Kasumi-1 (cell line): Measurements from ENCODE around the gene UBE2R2.
"Not testable (repeated sequence)": the region's sequence is repeated elsewhere in the genome, so short reads cannot be mapped to it uniquely, and the experiment has no call there.

ENCODE experiments used
- DNase-seq, 2 experiments: peaks; one replicate each; lab custom pipeline; 2025; lab: John Stamatoyannopoulos, UW

UBE2R2 gene, protein sequence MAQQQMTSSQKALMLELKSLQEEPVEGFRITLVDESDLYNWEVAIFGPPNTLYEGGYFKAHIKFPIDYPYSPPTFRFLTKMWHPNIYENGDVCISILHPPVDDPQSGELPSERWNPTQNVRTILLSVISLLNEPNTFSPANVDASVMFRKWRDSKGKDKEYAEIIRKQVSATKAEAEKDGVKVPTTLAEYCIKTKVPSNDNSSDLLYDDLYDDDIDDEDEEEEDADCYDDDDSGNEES

DNA sequence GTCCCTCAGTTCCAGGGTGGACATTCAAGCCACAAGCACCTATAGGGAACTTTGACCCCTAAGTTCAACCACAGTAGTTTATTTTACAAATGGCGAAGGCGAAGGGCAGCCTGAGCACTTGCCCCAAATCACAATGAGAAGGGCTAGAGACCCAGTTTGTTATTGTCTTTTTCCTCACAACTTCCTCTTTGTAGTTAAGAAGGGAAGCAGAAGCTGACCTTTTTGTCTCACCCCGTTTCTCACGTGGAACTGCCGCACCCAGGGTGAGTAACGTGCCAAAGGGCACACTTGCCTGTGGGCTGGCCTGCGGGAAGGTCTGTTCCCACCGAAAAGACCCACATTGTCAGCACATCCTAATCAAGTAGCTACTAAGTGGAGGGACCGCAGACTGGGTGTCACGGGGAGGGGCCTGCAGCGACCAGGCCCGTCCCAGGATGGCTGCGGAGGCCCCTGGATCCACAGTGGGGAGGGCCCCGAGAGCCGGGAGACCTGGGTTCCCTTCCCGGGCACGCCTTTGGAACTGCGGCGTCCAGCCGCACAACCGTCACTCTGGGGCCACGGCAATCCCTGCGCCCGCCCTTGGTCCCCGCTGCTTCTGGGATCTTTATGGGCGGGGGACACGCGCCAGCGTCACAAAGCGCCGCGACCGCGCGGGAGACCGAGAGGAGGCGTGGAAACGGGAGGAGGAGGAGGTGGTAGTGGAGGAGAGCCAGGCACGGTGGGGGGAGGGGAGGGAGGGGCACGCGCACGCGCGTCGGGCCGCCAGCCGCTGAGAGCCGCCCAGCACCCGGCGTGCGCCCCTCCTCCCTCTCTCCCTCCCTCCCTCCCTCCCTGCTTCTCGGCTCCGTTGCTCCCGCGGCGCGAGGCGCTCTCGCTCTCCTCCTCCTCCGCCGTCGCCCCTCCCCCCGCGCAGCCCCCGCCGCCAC is at the start of gene UBE2R2:
Gene UBE2R2 (plus strand): TSS at position 834 of the 926 bp plus-strand sequence. CDS start 598 bp downstream, outside the sequence.
- DNase-seq = peak; percentile 88 to 89

DNA sequence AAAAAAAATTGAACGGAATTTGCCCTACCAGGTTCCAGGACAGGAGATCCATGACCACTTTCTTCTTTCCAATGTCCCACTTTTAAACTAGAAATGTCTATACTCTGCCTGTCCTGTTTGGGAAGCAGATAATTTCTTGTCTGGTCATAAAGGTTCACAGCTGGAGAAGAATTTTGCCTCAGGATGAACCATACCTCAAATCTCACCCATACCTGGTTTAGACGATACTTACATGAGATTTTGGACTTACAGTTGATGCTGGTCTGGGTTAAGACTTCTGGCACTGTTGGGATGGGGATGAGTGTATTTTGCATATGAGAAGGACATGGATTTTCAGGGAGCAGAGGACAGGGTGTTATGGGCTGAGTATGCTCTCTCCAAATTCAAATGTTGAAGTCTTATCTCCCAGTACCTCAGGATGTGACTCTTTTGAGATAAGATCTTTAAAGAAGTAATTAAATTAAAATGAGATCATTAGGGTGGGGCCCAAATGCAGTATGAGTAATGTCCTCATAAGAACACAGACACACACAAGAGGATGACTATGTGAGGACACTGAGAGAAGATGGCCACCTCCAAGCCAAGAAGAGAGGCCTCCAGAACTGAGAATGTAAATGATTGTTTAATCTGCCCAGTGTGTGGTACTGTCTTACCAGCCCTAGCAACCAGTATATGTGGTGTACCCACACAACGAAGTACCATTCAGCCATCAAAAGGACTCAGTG is 46.6 kb upstream of the UBE2R2 start:
- not testable (repeated sequence) for DNase-seq

DNA sequence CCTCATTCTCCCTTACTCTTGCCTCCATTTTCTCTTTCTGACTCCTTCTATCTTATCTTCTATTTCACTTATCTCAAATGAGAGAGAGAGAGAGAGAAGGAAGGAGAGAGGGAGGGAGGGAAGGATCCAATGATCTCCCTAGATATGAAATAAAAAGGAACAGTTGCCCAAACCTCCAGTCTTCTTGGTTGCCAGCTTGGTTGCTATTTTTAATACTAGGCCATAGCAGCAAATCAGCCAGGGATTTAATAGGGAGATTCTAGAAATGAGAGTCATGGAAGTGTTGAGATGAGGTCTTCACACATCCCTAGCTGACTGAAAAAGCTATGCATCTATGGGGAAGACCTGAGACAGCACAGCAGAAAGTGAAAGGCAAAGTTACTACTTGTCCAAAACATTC is 43.8 kb upstream of the UBE2R2 start:
- not testable (repeated sequence) for DNase-seq

DNA sequence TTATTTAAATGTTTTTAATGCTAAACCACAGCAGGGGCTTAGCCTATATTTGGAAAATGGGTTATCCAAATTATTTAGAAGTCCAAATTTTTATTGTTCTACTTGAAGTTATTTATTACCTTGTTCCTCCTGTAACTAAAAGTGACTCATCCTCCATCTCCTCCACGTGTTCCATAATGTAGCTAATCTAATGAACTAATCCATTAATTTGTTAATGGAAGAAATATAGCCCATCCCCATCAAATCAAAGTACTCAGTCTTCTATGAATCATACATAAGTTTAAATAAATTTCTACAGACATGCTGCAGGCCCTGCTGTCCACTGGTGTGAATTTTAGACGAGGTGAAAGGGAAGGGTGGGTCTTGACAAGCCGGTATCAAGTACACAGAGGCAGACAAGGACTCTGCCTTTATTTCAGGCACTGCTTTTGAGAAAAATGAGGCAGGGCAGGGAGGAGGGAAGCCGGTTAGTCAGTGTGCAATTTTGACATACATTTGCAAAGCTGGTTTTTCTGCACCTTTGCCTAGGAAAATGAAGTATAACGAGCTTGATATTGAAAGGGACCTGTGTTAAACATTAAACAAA is 42.8 kb upstream of the UBE2R2 start:
- not testable (repeated sequence) for DNase-seq

DNA sequence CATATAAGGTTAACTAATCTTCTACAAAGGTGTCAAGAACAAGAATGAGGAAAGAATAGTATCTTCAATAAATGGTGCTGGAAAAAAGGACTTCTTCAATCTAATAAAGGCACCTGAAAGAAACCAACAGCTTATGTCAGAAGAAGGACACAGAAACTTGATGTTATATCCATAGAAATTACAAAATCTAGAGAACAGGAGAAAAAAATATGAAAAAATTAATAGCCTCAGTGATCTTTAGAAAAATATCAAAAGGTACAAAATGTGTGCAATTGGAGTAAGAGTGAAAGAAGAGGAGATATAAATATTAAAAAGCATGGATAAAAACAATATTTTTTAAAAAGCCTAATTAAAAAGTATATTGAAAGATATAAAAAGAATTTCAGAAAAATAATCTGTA is 40.4 kb upstream of the UBE2R2 start:
- no peak for DNase-seq

DNA sequence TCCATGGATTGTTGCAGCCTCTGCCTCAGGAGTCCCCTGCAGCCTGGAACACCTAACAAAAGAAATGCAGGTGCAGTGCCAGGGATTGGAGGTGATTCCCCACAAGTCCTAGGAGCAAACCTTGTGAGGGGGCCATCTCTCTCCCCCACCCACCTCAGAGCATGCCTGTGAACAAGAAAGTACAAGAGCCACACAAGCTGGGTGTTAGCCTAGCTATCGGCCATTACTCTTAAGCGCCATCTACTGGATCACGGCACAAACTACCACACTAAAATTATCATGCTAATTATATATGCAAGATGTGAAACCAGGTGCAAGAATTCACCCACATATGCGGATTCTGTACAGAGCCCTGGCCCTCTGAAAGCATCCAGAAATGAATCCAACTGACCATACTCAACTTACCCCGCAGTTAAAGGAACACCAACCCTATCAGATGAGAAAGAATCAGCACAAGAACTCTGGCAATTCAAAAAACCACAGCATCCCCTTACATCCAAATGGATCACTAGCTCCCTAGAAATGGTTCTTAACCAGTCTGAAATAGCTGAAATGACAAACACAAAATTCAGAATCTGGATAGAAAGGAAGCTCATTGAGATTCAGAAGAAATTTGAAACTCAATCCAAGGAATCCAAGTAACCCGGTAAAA is 38.1 kb upstream of the UBE2R2 start:
- peak; percentile 71 to 76 for DNase-seq

DNA sequence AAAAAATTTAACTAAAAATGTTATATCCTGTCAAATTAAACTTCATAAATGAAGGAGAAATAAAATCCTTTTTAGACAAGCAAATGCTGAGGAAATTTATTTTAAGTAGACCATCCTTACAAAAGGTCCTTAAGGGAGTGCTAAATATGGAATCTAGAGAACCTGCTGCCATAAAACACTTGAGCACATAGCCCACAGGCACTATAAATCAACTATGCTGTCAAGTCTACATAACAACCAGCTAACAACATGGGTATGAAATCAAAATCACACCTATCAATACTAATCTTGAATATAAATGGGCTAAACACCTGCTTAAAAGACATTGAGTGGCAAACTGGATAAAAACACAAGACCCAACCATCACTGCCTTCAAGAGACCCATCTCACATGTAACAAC is 36.7 kb upstream of the UBE2R2 start:
- no peak for DNase-seq

DNA sequence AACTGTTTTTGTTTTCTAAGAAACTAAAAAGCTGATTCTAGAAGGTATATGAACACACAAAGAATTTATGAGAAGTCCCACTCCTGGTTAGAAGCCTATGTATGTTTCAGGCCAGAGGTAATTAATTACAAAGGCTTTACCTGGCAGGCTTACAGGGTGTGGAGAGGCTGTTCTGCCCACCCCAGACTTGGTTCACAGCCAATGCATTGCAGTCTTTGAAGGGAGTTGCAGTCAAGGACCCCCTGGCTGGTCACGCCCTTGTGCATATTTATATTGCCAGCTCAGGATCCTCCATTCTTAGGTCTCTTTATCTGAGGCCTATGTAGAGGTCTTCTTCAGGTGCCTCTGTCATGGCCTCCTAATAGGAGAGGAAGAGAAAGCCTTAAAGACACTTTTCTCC is 35.2 kb upstream of the UBE2R2 start:
- no peak for DNase-seq

DNA sequence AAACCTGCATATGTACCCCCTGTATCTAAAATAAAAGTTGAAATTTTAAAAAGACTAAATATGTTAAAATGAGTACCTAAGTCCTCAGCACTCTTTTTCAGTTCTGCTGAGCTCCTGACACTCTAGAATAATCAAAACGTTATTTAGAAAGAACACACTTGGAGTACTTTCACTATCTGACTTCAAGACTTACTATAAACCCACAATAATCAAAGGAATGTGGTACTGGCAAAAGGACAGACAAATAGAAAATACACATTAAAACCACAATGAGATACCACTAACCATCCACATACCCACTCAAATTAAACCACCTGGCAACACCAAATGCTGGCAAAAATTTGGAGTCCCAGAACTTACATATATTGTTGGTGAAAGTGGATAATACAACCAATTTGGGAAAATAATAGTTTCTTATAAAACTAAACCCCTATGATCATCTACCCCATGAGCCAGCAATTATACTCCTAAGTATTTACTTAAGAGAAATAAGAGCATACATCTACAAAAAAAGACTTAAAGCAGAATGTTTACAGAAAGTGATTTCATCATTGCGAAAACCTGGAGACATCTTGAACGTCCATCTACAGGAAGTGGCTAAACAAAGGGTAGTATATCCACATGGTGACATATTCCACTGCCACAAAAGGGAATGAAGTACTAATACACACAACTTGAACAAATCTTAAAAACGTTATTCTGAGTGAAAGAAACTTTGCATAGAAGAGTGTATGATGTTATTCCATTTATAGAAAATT is 34.4 kb upstream of the UBE2R2 start:
- DNase-seq = no peak

DNA sequence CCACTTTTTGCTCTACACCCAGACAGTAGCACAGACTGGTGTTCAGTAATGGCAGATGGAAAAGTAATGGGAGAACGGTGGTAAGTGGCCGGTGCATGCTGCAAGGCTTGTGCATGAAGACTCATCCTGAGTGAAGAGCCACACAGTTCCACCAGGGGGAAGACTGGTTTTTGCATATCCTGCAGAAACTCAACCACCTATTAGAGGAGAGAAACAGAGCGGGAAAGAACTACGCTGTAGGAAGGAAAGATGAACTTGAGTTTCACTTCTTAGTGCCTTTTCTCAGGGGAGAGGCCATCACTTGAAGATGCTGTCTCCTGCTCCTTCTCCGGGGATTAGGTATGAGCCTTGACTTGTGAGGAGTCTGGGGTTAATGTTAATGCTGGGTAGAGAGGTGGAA is 31.0 kb upstream of the UBE2R2 start:
- peak; percentile 14 to 34 for DNase-seq

DNA sequence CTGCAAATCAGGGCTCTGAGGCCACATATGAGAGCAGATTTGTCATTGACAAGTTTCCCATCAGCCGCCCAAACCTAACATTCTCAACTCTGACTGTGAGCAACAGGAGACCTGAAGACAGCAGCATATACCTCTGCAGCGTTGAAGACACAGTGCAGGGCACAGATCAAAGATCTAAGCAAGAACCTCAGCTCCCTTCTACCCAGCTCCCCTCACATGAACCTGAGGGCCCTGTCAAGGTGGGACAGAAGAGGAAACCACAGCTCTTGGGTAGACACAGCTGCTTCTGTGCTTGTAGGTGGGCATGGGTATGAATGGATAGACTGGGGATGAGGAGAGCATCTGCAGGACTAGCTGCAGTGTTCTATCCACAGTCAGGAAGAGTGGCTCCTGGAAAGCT is 30.3 kb upstream of the UBE2R2 start:
- no peak for DNase-seq

DNA sequence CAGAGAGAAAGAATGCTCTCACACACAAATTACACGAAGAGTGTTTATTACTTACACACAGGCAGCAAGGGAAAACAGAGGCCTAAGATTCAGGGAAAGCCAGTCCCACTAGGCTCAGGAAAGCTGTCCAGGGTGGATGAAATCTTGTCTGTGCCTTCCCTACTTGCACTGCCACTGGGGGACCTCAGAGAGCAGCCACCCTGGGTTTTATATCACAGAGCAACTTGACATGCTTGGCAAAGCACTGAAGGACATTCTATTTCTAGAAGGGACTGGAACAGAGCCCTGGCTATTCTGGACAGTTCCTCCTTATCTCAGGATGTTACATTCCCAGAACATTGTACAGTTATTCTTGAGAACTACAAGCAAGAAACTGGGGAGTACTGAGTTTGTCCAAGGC is 29.1 kb upstream of the UBE2R2 start:
- peak in 1 of 2 experiments; percentile 8 for DNase-seq

DNA sequence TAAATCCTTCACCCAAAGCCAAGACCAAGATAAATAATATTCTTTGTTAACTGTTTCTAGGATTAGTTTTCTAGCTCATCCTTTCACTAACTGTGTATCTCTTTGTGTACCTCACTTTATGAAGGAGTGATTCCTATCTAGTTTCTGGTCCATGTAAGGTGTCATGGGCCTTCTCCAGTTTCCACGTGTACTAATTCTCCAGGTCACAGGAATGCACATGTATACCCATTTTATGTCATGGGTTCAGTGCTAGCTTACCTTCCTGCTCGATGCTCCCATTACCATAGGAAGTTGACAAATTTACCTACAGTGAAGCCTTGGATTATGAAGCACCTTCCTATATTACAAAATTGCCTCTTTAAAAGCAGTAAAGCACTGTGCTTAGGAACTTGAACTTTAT is 27.5 kb upstream of the UBE2R2 start:
- not testable (repeated sequence) for DNase-seq

DNA sequence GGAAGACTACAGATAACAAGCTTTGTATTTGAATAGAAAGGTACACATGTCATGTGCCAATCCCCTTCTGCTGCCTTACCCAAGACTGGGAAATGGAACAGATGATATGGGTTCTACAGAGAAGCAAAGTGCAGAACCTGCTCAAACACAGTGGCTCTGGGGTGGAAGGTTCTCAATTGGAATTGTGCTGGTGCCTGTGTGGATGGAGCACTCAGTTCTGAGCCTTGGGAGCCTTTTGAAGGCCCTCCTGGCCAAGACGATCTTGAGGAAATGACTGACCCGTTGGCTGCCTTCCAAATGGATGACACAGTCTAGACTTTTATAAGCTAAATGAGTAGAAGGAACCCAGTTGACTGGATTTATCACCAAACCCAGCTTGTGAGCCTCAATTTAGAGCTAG is 25.8 kb upstream of the UBE2R2 start:
- no peak for DNase-seq

DNA sequence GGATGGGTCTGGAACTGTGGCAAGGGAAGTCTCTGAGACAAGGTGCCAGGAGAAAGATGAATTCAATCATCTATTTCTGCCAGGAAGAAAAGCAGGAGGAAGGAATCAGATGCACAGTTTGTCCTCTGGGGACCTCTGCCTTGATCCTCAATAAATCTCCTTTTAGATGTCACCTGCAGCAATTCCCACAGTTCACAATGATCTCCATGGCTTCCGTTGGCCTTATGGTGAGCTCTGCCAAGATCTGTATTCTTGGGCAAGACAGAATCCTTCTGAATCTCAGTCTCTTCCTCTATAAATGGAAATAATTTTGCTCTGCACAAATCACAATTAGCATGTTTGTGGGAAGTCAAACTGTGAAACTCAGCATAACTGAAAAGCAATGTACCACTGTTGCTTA is 23.5 kb upstream of the UBE2R2 start:
- DNase-seq = not testable (repeated sequence)

DNA sequence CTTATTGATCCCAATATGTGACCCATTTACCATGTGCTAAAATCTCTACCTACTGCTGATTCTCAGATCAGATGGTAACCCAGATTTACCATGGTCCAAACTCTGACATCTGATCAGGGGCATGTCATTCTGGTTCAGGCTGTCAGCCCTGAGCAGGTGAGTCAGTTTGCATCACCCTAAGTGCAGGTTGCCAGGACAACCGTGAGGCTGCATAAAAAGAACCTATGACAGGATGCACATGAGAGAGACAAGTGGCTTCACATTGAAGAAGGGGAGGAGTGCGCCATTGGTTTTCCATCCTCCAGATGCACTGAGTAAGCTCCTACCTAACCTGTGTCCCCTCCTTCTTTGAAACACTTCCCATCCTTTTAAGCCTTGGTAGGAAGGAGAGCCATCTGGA is 22.4 kb upstream of the UBE2R2 start:
- no peak for DNase-seq

DNA sequence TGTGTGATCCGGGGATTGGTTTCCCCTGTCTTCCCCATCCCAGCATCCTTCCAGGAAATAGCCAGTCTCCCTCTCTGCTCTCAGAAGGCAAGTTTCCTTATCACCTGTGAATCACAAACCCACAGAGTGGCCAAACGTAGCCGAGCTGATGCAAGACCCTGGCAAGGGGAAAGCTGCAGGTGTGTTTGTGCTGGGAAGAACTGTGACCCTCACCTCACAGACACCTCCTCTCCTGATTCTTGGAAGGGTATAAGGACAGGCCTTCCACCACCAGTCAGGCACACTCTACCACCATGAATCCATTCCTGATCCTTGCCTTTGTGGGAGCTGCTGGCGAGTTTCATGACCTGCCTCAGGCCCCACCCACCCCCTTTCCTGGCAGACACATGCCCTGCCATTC is 21.7 kb upstream of the UBE2R2 start, which contains the start of gene PRSS3:
Gene PRSS3 (plus strand): TSS at position 281 of the 400 bp plus-strand sequence. CDS start 13 bp downstream, at position 294.
- no peak for DNase-seq

DNA sequence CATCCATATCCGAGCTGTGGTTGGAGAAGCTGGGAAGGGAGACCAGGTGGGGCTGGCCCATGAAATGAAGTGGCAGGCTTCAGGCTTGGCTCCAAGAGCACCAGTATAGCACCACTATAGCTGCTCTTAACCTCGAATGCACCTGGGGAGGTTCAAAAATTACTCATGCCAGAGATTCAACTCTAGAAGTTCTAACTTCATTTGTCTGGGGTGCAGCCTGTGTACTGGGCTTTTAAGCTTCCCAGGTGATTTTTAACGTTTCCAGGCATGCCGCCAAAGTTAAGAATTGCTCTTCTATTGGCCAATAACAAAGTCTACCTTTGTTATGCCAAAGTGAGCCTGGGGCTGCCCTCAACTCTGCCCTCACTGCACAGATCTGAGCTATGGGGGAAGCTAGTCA is 21.1 kb upstream of the UBE2R2 start:
- no peak for DNase-seq

DNA sequence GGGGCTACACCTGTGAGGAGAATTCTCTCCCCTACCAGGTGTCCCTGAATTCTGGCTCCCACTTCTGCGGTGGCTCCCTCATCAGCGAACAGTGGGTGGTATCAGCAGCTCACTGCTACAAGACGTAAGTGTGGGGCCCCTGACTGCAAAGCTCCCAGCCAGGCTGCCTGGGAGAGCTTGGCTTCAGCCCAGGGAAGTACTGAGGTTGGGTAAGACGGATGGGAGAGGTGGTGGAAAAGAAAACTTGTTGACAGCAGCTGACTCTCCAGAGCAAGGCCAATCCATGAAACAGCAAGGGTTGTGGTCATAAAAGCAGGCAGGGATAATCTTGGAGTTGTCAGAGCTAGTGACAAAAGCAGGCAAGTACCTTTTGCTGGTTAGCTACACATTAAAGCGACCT is 20.3 kb upstream of the UBE2R2 start:
- not testable (repeated sequence) for DNase-seq

DNA sequence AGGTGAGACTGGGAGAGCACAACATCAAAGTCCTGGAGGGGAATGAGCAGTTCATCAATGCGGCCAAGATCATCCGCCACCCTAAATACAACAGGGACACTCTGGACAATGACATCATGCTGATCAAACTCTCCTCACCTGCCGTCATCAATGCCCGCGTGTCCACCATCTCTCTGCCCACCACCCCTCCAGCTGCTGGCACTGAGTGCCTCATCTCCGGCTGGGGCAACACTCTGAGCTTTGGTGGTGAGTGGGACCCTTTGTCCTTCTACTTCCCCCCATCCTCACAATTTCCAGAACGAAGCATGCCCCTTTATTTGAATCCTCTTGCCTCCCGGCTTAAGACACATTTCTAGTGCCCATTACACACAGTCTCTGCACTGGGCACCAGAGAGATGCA is 19.1 kb upstream of the UBE2R2 start:
- no peak for DNase-seq

DNA sequence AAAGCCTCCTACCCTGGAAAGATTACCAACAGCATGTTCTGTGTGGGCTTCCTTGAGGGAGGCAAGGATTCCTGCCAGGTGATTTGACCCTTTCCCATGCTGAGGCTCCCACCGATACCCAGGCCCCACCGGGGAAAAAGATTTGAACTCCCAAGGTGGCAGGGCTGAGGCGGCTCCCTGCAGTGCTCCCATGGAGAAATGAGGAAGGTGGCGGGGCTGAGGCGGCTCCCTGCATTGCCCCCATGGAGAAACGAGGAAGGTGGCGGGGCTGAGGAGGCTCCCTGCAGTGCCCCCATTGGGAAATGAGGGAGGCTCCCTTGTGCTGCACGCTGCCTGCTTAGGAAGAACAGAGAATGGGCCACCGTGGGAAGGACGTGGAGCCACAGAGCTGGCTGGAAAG is 18.4 kb upstream of the UBE2R2 start:
- DNase-seq = no peak
